ENCODE results near the gene DIMT1. TPM values are rescaled to one million over a fixed set of nuclear protein-coding genes. Genes with fewer than 3 reads are reported as not detected.

The DIMT1 gene
- total RNA-seq, 4 donors from 2014 or later: 18.3 to 34.8 (median 26.4) TPM

DNA sequence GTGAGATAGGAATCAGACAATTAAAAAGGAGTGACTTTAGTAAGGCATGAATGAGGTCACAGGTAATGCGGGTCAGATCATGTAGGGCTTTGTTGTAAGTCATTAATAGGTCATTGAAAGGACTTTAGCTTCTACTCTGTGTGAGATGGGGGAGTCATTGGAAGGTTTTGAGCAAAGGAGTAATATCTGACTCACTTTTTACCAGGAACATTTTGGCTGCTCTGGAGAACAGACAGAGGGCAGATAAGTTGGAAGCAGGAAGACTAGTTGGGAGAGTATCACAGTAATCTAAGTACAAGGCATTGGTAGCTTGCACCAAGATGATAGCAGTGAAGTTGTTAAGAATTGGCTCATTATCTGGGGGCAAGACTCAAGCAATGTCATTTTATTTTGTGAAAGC lies 60.3 kb downstream of the DIMT1 start:
- Histone ChIP-seq H3K27ac (replicated peaks in 1 of 4) (no peak overlapping the region), H3K9me3 (no peaks in the 10 kb centered on the region), H3K27me3 (no peaks in the 10 kb centered on the region), H3K36me3 (peaks cover 0 to 8% (median 0%) of the 10 kb centered on the region in 4 donors), H3K4me3 (no peak overlapping the region), H3K4me1 (peaks cover 0 to 6% (median 0%) of the 10 kb centered on the region in 4 donors)
- 100% methylated on average over 1 of the region's 1 CpG for WGBS
- no peak for DNase-seq (ENCODE audit: extremely low spot score)
- intact Hi-C loops (cut with DNase I): no loop called here
- no peak for TF ChIP-seq POLR2AphosphoS5 (IDR thresholded peaks at IDR 0.05)
- TF ChIP-seq EP300 (IDR thresholded peaks at IDR 0.05): no peak
- no peak for TF ChIP-seq POLR2A (IDR thresholded peaks at IDR 0.05; ENCODE audit: low read depth)
- TF ChIP-seq, protein P1, sequence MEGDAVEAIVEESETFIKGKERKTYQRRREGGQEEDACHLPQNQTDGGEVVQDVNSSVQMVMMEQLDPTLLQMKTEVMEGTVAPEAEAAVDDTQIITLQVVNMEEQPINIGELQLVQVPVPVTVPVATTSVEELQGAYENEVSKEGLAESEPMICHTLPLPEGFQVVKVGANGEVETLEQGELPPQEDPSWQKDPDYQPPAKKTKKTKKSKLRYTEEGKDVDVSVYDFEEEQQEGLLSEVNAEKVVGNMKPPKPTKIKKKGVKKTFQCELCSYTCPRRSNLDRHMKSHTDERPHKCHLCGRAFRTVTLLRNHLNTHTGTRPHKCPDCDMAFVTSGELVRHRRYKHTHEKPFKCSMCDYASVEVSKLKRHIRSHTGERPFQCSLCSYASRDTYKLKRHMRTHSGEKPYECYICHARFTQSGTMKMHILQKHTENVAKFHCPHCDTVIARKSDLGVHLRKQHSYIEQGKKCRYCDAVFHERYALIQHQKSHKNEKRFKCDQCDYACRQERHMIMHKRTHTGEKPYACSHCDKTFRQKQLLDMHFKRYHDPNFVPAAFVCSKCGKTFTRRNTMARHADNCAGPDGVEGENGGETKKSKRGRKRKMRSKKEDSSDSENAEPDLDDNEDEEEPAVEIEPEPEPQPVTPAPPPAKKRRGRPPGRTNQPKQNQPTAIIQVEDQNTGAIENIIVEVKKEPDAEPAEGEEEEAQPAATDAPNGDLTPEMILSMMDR (IDR thresholded peaks at IDR 0.05): no peak

DNA sequence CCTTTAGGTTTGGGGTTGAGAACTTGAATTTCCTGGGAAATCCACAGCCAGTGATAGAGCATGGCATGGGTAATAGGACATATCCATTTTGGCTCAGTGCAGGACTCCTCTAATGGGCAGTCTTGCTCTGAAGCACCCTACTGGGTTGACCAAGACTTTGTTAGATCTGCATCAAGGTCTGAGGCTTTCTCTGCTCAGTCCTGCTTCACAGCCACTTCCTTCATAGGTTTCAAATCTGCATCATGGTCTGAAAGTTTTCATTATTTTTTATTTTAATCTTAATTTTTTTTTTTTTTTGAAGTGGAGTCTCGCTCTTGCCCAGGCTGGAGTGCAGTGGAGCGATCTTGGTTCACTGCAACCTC lies 61.2 kb downstream of the DIMT1 start:
- intact Hi-C loops (cut with DNase I): no loop called here
- Histone ChIP-seq H3K4me1 (no peaks in the 10 kb centered on the region), H3K4me3 (no peak overlapping the region), H3K9me3 (no peaks in the 10 kb centered on the region), H3K27me3 (no peaks in the 10 kb centered on the region), H3K36me3 (peaks cover 0 to under 1% (median 0%) of the 10 kb centered on the region in 4 donors), H3K27ac (replicated peaks in 1 of 4) (no peak overlapping the region)
- TF ChIP-seq, protein P1 (IDR thresholded peaks at IDR 0.05): no peak
- TF ChIP-seq POLR2A (IDR thresholded peaks at IDR 0.05; ENCODE audit: low read depth): no peak
- no peak for TF ChIP-seq POLR2AphosphoS5 (IDR thresholded peaks at IDR 0.05)
- no peak for TF ChIP-seq EP300 (IDR thresholded peaks at IDR 0.05)
- 98% methylated on average over 2 of the region's 2 CpGs for WGBS
- DNase-seq (ENCODE audit: extremely low spot score): no peak

DNA sequence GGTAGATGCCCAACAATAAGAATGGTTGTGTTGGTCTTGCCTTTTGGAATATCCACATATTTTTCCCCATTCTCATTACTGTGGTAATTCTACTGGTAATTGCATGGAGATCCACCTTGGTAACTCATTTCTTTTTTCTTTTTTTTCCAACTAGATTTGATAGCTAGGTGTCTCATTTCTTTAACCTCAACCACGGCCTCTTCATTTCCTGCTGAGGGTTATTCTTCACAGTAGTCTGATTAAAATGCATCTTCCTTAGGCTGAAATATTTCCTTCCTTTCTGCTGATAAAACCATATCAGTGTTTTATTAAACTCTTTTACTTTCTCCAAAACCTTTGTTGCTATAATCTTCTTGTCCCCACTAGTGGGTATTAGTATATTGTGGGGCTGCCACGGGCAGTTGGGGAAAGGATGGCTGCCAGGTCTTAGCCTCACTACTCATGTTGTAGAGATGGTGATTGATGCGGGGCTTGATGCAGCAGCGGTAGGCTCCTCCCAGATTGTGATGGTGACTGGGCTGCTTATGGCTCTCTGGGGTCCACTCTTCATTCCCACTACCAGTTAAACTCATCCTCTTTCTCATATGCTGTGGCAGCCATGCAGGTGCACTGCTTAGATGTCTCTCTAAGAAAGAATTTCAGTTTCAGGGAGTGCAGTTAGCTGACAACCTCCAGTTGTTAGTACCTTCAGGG lies 61.8 kb downstream of the DIMT1 start:
- Histone ChIP-seq H3K9me3 (no peaks in the 10 kb centered on the region), H3K4me1 (no peaks in the 10 kb centered on the region), H3K4me3 (no peak overlapping the region), H3K36me3 (no peaks in the 10 kb centered on the region), H3K27ac (replicated peaks in 1 of 4) (no peak overlapping the region), H3K27me3 (no peaks in the 10 kb centered on the region)
- WGBS: 91% methylated on average over 4 of the region's 4 CpGs
- no peak for DNase-seq (ENCODE audit: extremely low spot score)
- intact Hi-C loops (cut with DNase I): no loop called here
- no peak for TF ChIP-seq EP300 (IDR thresholded peaks at IDR 0.05)
- no peak for TF ChIP-seq POLR2A (IDR thresholded peaks at IDR 0.05; ENCODE audit: low read depth)
- TF ChIP-seq, protein P1 (IDR thresholded peaks at IDR 0.05): no peak
- TF ChIP-seq POLR2AphosphoS5 (IDR thresholded peaks at IDR 0.05): no peak

DNA sequence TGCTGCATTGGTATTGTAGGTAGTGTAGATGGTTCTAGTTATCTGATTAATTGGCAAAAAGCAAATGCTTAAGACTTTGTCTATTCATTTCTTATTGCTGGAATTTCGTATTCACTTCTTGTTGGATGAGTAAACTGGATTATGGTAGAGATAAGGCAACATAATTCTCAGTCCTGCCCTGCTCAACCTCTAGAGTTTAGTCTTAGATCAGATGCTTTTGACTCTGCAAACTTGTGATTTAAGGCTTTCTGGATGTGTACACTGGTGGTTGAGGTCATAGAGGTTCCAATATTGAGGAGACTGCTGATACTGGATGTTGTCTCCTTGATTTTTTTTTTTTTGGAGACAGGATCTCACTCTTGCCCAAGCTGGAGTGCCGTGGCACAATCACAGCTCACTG lies 62.7 kb downstream of the DIMT1 start:
- intact Hi-C loops (cut with DNase I): no loop called here

DNA sequence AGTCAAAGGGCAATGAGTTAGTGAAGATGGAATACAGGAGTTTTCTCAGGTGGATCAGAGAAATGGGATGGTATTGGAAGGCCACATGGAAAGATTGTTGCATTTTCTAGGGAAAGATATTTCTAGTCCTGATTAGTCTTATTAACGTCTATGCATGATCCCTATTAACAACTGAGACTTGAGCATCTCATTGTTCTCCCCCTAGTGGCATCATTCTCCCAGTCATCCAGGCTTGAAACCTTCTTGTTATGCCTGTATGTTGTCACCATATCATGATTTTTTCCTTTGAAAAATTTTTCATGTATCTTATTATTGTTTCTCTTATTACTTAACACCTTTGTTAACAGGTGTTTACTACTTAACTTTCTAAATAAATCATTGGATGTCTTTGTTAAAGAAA lies 63.3 kb downstream of the DIMT1 start:
- TF ChIP-seq EP300 (IDR thresholded peaks at IDR 0.05): no peak
- TF ChIP-seq, protein P1 (IDR thresholded peaks at IDR 0.05): peak in 2 of 3 experiments; percentile 15 to 35
- Histone ChIP-seq H3K27ac (replicated peaks in 1 of 4) (no peak overlapping the region), H3K27me3 (no peaks in the 10 kb centered on the region), H3K4me3 (no peak overlapping the region), H3K4me1 (no peaks in the 10 kb centered on the region), H3K9me3 (no peaks in the 10 kb centered on the region), H3K36me3 (no peaks in the 10 kb centered on the region)
- 16% methylated on average over 1 of the region's 1 CpG for WGBS
- intact Hi-C loops (cut with DNase I): no loop called here
- no peak for DNase-seq (ENCODE audit: extremely low spot score)

More for the DNA sequence above, 62.7 kb downstream of the DIMT1 start:
- TF ChIP-seq POLR2A (IDR thresholded peaks at IDR 0.05; ENCODE audit: low read depth) (no peak), EP300 (IDR thresholded peaks at IDR 0.05) (no peak), POLR2AphosphoS5 (IDR thresholded peaks at IDR 0.05) (no peak)
- 95% methylated on average over 2 of the region's 2 CpGs for WGBS
- Histone ChIP-seq H3K4me3 (no peak overlapping the region), H3K27me3 (no peaks in the 10 kb centered on the region), H3K27ac (replicated peaks in 1 of 4) (no peak overlapping the region), H3K4me1 (no peaks in the 10 kb centered on the region), H3K36me3 (no peaks in the 10 kb centered on the region), H3K9me3 (no peaks in the 10 kb centered on the region)
- no peak for DNase-seq (ENCODE audit: extremely low spot score)

Small RNAs within 50 kb of the gene (small RNA-seq; reads per million reads assigned to genes)
- gene RNU6-661P: 0 reads per million in 3 donors

Other genes with a start within 250 kb of the DIMT1 start
- 10 to 100 TPM; 31.6 to 37.1 (median 33.3) TPM for gene KIF2A, start 97.7 kb downstream of the DIMT1 start, total RNA-seq
- 10 to 100 TPM; 14.8 to 19.6 (median 18.3) TPM for gene IPO11, start 8.9 kb upstream of the DIMT1 start, total RNA-seq
- gene LRRC70, start 174.9 kb upstream of the DIMT1 start, total RNA-seq: 1 to 10 TPM; 1.0 to 3.6 (median 2.3) TPM

Measured in esophagus muscularis mucosa (tissue), 4 donors.